ENCODE measurements around the gene C11orf52. TPM values are rescaled to one million over a fixed set of nuclear protein-coding genes. Genes with fewer than 3 reads are reported as not detected.

The C11orf52 gene
- total and polyA plus RNA-seq, 2 of the 13 experiments (the other 11 are each of a cell fraction or from before 2014, with no cell fraction given), result 7.4 to 11.0 TPM

GRCh38 chr11:111926505-111927391 lies 8.0 kb downstream of the C11orf52 start (continued):
- no peak for TF ChIP-seq BCLAF1 (IDR thresholded peaks at IDR 0.05)
- no peak; the same call in 1 of the 2 replicates for TF ChIP-seq MXD1 (CRISPR knock-in tag; IDR thresholded peaks at IDR 0.05)
- peak; percentile 66; the same call in 1 of the 2 replicates for TF ChIP-seq NFYB (CRISPR knock-in tag; IDR thresholded peaks at IDR 0.05)
- no peak for TF ChIP-seq ZNF737 (CRISPR knock-in tag; IDR thresholded peaks at IDR 0.05; ENCODE audit: borderline replicate concordance)
- TF ChIP-seq PRDM4 (CRISPR knock-in tag; IDR thresholded peaks at IDR 0.05; ENCODE audit: borderline replicate concordance), result peak; percentile 33; the same call in 1 of the 2 replicates
- TF ChIP-seq MIER2 (CRISPR knock-in tag; IDR thresholded peaks at IDR 0.05), result no peak
- peak; percentile 91; the same call in 1 of the 2 replicates for TF ChIP-seq ZNF337 (CRISPR knock-in tag; IDR thresholded peaks at IDR 0.05; ENCODE audit: borderline replicate concordance, low read depth)
- no peak for TF ChIP-seq ZNF619 (CRISPR knock-in tag; IDR thresholded peaks at IDR 0.05)
- TF ChIP-seq ZZZ3 (CRISPR knock-in tag; IDR thresholded peaks at IDR 0.05; ENCODE audit: borderline replicate concordance), result peak; percentile 32; the same call in 1 of the 2 replicates
- TF ChIP-seq ZMYM4 (CRISPR knock-in tag; IDR thresholded peaks at IDR 0.05), result peak; percentile 83
- TF ChIP-seq ZNF263 (CRISPR knock-in tag; IDR thresholded peaks at IDR 0.05), result peak; percentile 39; the same call in 1 of the 2 replicates
- TF ChIP-seq MAFG (CRISPR knock-in tag; IDR thresholded peaks at IDR 0.05), result no peak
- peak; percentile 6; the same call in 1 of the 2 replicates for TF ChIP-seq ZKSCAN8 (CRISPR knock-in tag; IDR thresholded peaks at IDR 0.05; ENCODE audit: borderline replicate concordance)
- no peak for TF ChIP-seq ATF7 (IDR thresholded peaks at IDR 0.05)
- TF ChIP-seq ATF7 (CRISPR knock-in tag; IDR thresholded peaks at IDR 0.05), result peak; percentile 36; the same call in 1 of the 2 replicates
- no peak for TF ChIP-seq ZNF552 (CRISPR knock-in tag; IDR thresholded peaks at IDR 0.05; ENCODE audit: borderline replicate concordance)
- TF ChIP-seq HDAC6 (IDR thresholded peaks at IDR 0.05; ENCODE audit: low read depth, low read length), result no peak
- TF ChIP-seq FOXM1 (CRISPR knock-in tag; IDR thresholded peaks at IDR 0.05), result no peak
- no peak; the same call in 1 of the 2 replicates for TF ChIP-seq NKX3-1 (CRISPR knock-in tag; IDR thresholded peaks at IDR 0.05)
- TF ChIP-seq ZNF747 (CRISPR knock-in tag; IDR thresholded peaks at IDR 0.05; ENCODE audit: borderline replicate concordance), result peak; percentile 47; the same call in 1 of the 2 replicates
- no peak for TF ChIP-seq ZNF101 (CRISPR knock-in tag; IDR thresholded peaks at IDR 0.05; ENCODE audit: borderline replicate concordance, low read depth)
- no peak for TF ChIP-seq ZMYM3 (CRISPR knock-in tag; IDR thresholded peaks at IDR 0.05)
- TF ChIP-seq ZNF850 (CRISPR knock-in tag; conservative IDR thresholded peaks at IDR 0.05), result no peak
- TF ChIP-seq ZNF12 (CRISPR knock-in tag; IDR thresholded peaks at IDR 0.05), result 0 out of 2 replicates have a peak, but pooled peaks have one; percentile 29
- peak; percentile 66 for TF ChIP-seq ZEB1 (IDR thresholded peaks at IDR 0.05; ENCODE audit: insufficient replicate concordance, low read depth)
